Fibroblast of lung (primary cell): Measurements from ENCODE around the gene ANK2.

Experiments
- EZH2 ChIP-seq: IDR thresholded peaks from 2 replicates; pipeline ENCODE4 v1.5.1; 2012; ENCODE audit warnings: low read length, control low read depth, mild to moderate bottlenecking; ENCODE audit errors: missing control alignments
- TF ChIP-seq, protein P1 (sequence below), 2 donors: IDR thresholded peaks in 1 of 2; conservative IDR thresholded peaks in 1 of 2; 1 replicate in 1 of 2; 2 replicates in 1 of 2; pipeline ENCODE4 v1.5.1; 2011 to 2012; ENCODE audit warnings: low read length in 2 of 2, control low read depth in 1 of 2, inconsistent platforms in 1 of 2, low read depth in 1 of 2, mild to moderate bottlenecking in 1 of 2

DNA sequence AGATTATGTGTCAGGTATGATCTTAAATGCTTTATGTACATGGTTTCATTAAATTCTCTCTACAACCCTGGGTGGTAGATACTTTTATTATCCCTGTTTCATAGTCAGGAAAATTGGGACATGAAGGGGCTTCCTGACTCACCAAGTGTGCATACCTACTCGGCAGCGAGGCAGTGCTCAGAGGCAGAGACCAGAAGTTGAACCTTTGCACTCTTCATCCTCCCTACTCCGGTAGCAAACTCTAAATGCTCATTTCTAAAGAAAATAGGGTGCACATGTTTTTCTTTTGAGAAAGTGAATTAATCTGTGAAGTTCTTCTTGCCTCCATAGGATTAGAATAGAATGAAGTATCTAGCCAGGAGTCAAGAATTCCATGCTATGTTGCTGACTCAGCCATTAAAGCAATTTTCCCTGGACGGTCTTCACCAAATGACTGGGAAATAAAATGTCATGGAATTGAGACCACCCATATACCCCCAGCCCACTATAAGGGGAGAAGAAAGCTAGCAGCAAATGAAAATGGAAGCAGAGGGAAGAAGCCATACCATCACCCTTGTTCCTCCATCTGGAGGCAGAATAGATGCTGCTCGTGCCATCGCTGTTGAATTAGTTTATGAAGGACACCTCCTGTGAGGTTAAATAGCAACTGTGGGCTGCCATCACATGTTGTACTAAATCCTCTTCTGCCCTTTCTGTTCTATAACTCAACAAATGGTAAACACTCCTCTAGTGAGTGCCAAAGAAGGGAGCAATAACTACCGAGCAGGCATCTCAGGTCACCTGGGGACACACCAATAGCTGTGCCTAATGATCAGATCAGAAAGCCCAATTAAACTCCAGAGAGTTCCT is 356.6 kb downstream of the ANK2 start:
- TF ChIP-seq, protein P1, sequence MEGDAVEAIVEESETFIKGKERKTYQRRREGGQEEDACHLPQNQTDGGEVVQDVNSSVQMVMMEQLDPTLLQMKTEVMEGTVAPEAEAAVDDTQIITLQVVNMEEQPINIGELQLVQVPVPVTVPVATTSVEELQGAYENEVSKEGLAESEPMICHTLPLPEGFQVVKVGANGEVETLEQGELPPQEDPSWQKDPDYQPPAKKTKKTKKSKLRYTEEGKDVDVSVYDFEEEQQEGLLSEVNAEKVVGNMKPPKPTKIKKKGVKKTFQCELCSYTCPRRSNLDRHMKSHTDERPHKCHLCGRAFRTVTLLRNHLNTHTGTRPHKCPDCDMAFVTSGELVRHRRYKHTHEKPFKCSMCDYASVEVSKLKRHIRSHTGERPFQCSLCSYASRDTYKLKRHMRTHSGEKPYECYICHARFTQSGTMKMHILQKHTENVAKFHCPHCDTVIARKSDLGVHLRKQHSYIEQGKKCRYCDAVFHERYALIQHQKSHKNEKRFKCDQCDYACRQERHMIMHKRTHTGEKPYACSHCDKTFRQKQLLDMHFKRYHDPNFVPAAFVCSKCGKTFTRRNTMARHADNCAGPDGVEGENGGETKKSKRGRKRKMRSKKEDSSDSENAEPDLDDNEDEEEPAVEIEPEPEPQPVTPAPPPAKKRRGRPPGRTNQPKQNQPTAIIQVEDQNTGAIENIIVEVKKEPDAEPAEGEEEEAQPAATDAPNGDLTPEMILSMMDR (conservative IDR thresholded peaks at IDR 0.05 in 1 of 2, IDR thresholded peaks at IDR 0.05 in 1 of 2; ENCODE audit: low read depth in 1 of 2, low read length in 2 of 2), result no peak
- no peak for TF ChIP-seq EZH2
